ENCODE results near the gene PLCD1.

DNA sequence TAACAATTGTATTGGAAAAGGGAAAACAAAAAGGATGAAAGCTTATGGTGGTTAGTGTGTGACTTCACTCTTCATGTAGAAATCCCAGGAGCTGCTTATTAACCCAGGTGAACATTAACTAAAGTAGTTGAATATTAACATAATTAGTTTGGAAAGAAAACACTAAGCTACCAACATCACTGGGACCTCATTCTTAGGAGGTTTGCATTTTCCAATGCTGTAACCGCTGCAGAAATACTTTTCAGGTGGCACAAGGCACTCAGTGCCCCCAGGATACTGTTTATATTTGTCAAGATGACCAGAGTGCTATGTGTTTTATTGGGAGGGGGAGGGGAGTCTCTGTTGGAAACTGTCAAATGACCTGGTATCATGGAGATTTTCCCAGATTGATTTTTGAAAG is 64.7 kb downstream of the PLCD1 start:
- TF ChIP-seq EZH2phosphoT487 (IDR thresholded peaks at IDR 0.05; ENCODE audit: low read depth): no peak
- TF ChIP-seq CTCF (IDR thresholded peaks at IDR 0.05; ENCODE audit: low read depth, low read length): no peak

Data from OCI-LY3 (cell line).